ENCODE measurements around the gene SMG6. TPM values are rescaled to one million over a fixed set of nuclear protein-coding genes. Genes with fewer than 3 reads are reported as not detected.
A peak's percentile ranks its signal among the peaks of the same experiment; 100 is the strongest.

The SMG6 gene
- total and polyA plus RNA-seq, 2 of the 4 experiments (the other 2 are of a cell fraction), result 16.3 to 30.3 TPM

DNA sequence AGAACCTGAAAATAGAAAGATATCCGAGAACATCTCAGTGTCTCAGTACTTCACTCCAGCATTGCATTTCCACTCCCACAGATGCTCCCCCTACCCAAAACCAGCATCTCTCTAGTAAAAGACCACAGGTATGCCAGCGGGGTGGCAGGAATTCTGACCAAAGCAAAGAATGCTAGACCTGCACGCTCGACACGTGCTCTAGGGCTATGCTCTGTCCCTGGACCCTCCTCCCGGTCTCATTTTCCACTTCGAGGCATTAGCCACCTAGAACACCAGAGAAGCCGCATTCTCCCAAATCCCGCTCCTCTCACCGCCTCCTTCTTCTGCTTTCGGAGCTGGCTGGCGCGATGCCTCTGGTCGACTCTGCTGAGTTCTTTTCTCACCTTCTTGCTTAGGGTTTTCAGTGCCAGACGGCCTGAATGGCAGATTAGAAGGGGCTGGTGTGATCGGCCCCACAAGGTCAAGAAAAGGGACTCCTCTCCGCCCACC lies 32.2 kb upstream of the SMG6 start:
- Histone ChIP-seq H3K36me3 (ENCODE audit: control insufficient read depth, insufficient read depth, low read length) (peaks cover 25% of the 10 kb centered on the region), H2AK9ac (replicated peaks; ENCODE audit: low read depth, low read length, poor library complexity) (peak overlapping the region; percentile 98), H2BK15ac (ENCODE audit: low read depth, low read length) (peak overlapping the region; percentile 39; the same call in 1 of the 3 replicates), H3K4me3 (ENCODE audit: insufficient read depth, low read depth, low read length) (peak overlapping the region; percentile 65), H3K27ac (ENCODE audit: insufficient read depth, low read length) (peak overlapping the region; percentile 84), H3K9me1 (ENCODE audit: insufficient read depth, low read length) (peaks cover 9% of the 10 kb centered on the region; the same call in 1 of the 2 replicates), H3K9ac (ENCODE audit: low read depth, low read length) (peak overlapping the region; percentile 97), H3K4me1 (ENCODE audit: control insufficient read depth, insufficient read depth, low read length) (peaks cover 11% of the 10 kb centered on the region), H4K8ac (ENCODE audit: low read depth in 2 of 2, low read length in 2 of 2) (peak overlapping the region; percentile 90 to 100), H2BK5ac (ENCODE audit: low read depth, low read length, poor library complexity, severe bottlenecking) (peak overlapping the region; percentile 78), H4K20me1 (ENCODE audit: insufficient read depth, low read length) (peaks cover 15% of the 10 kb centered on the region), H2BK120ac (ENCODE audit: low read depth, low read length) (no peak overlapping the region), H4K91ac (ENCODE audit: insufficient read depth, low read depth, low read length) (peak overlapping the region; percentile 87), H3K14ac (replicated peaks; ENCODE audit: low read depth, low read length) (peak overlapping the region; percentile 86), H3K79me1 (ENCODE audit: low read depth in 1 of 2, low read length in 2 of 2) (peaks cover 39 to 64% of the 10 kb centered on the region in 2 experiments), H2BK20ac (ENCODE audit: low read depth, low read length) (no peak overlapping the region), H3K23ac (ENCODE audit: low read depth, low read length) (peak overlapping the region; percentile 94), H3K9me3 (ENCODE audit: control insufficient read depth, insufficient read depth, low read length) (no peaks in the 10 kb centered on the region), H2AFZ (replicated peaks; ENCODE audit: low read length, poor library complexity) (peak overlapping the region; percentile 98), H4K5ac (ENCODE audit: low read depth, low read length) (peak overlapping the region; percentile 63), H3K4ac (ENCODE audit: low read depth, low read length) (peak overlapping the region; percentile 92), H3K27me3 (ENCODE audit: control insufficient read depth, insufficient read depth, low read length) (no peaks in the 10 kb centered on the region), H3K18ac (ENCODE audit: low read depth, low read length) (no peak overlapping the region), H3K56ac (ENCODE audit: extremely low read depth, insufficient read depth, low read length) (peak overlapping the region; percentile 86), H3K4me2 (ENCODE audit: low read depth, low read length) (peak overlapping the region; percentile 96), H2AK5ac (ENCODE audit: low read depth, low read length) (peak overlapping the region; percentile 99)
- no peak for ATAC-seq (ENCODE audit: low read depth)
- ChIA-PET POLR2A (ENCODE audit: unreplicated experiment) (no interaction called here), CTCF (interaction anchor here (0.8 to 1.4 kb wide), 3 partner anchors 12 to 283 kb away, joined by 3 to 4 read pairs (median 3); partner anchors contain the start of gene HIC1)
- no peak for TF ChIP-seq FOS (IDR thresholded peaks at IDR 0.05; ENCODE audit: low read depth, low read length)
- BruUV-seq (replicated peaks), result no TSS peak
- 44% methylated on average over 1 of the region's 17 CpGs; no CpG with 5 or more reads in 1 of the 2 experiments for WGBS, 2 experiments (ENCODE audit: extremely low coverage in 2 of 2, insufficient read length in 1 of 2)
- dilution Hi-C loops (cut with HindIII; ENCODE audit: low sequenced_read_pairs, unreplicated experiment), result no loop called here
- no peak for DNase-seq
- intact Hi-C loops (cut with micrococcal nuclease), result loop anchor here (5.0 kb wide), 1 partner anchor 283 kb away; no protein-coding TSS in a partner anchor
- in situ Hi-C loops (cut with MboI; ENCODE audit: low sequenced_read_pairs), result no loop called here
